ENCODE data around the gene RPL18.

The RPL18 gene

GRCh38 chr19:48571378-48572162 is 47.4 kb downstream of the RPL18 start:
- Histone ChIP-seq H3K27ac (ENCODE audit: low read depth, low read length) (no peak overlapping the region), H3K9me3 (ENCODE audit: control insufficient read depth, insufficient read depth, low read length) (no peaks in the 10 kb centered on the region), H3K27me3 (ENCODE audit: control insufficient read depth, insufficient read depth, low read length) (no peaks in the 10 kb centered on the region), H3K4me3 (ENCODE audit: low read depth, low read length) (no peak overlapping the region), H3K9ac (ENCODE audit: low read depth, low read length) (no peak overlapping the region), H3K4me1 (ENCODE audit: control insufficient read depth, insufficient read depth, low read length) (peaks cover 16% of the 10 kb centered on the region), H3K36me3 (ENCODE audit: control insufficient read depth, insufficient read depth, low read length) (no peaks in the 10 kb centered on the region)

GRCh38 chr19:48569814-48570213 is 49.2 kb downstream of the RPL18 start:
- Histone ChIP-seq H3K4me3 (ENCODE audit: low read depth, low read length) (no peak overlapping the region), H3K9ac (ENCODE audit: low read depth, low read length) (no peak overlapping the region), H3K9me3 (ENCODE audit: control insufficient read depth, insufficient read depth, low read length) (no peaks in the 10 kb centered on the region), H3K27me3 (ENCODE audit: control insufficient read depth, insufficient read depth, low read length) (no peaks in the 10 kb centered on the region), H3K36me3 (ENCODE audit: control insufficient read depth, insufficient read depth, low read length) (no peaks in the 10 kb centered on the region), H3K27ac (ENCODE audit: low read depth, low read length) (no peak overlapping the region), H3K4me1 (ENCODE audit: control insufficient read depth, insufficient read depth, low read length) (peaks cover 16% of the 10 kb centered on the region)

DNA sequence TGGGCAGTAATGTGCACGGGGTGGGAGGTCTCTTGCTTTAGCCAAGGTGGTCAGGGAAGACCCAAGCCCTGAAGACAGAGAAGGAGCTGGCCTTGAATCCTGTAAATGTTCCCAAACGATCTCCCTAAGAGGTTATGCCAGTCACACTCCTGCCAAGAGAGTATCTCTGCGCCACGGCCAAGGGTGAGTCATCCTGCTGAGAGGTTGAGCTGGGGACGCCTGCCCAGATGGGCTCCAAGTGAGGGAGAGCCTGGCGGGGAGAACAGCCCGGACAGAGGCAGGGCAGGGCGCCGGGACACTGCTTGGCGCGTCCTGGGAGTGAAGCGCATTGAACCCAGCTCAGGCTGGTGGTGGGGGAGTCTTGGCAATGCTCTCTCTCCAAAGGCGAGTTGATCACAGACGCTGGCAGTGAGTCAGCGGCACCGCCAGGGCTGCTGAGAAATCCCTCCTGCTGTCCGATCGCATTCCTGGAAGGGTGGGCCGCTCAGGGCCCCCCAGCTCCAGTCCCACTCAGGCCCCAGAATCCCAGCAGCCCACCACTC is 50.6 kb downstream of the RPL18 start:
- H3K27me3 ChIP-seq (ENCODE audit: control insufficient read depth, insufficient read depth, low read length): no peaks in the 10 kb centered on the region
- H3K27ac ChIP-seq (ENCODE audit: low read depth, low read length): peak overlapping the region; percentile 75
- H3K4me1 ChIP-seq (ENCODE audit: control insufficient read depth, insufficient read depth, low read length): peaks cover 16% of the 10 kb centered on the region
- H3K9ac ChIP-seq (ENCODE audit: low read depth, low read length): peak overlapping the region; percentile 54
- no peaks in the 10 kb centered on the region for H3K36me3 ChIP-seq (ENCODE audit: control insufficient read depth, insufficient read depth, low read length)
- H3K9me3 ChIP-seq (ENCODE audit: control insufficient read depth, insufficient read depth, low read length): no peaks in the 10 kb centered on the region
- H3K4me3 ChIP-seq (ENCODE audit: low read depth, low read length): peak overlapping the region; percentile 49
